ENCODE results near the gene WASF3.

- TF ChIP-seq CTCF (IDR thresholded peaks at IDR 0.05; ENCODE audit: insufficient read depth, low read depth, low read length) (no peak), EZH2 (IDR thresholded peaks at IDR 0.05; ENCODE audit: insufficient read depth, low read length) (no peak)
Measured at GRCh38 chr13:26562512-26562890, 5.0 kb downstream of the WASF3 start.
